ENCODE data around the gene MRPL2. TPM values are rescaled to one million over a fixed set of nuclear protein-coding genes. Genes with fewer than 3 reads are reported as not detected.
A peak's percentile ranks its signal among the peaks of the same experiment; 100 is the strongest.

Gene MRPL2
- total and polyA plus RNA-seq, 2 donors (not counting 1 experiment from before 2014, with no cell fraction given), result 45.6 to 52.8 TPM

GRCh38 chr6:43062818-43063217, 3.6 kb upstream of the MRPL2 start:
- Histone ChIP-seq H3K9me3 (ENCODE audit: control extremely low read depth in 1 of 3, control insufficient read depth in 2 of 3, insufficient read depth in 1 of 3, low read length in 2 of 3) (no peaks in the 10 kb centered on the region), H3K4me3 (ENCODE audit: control extremely low read depth in 1 of 5, extremely low read depth in 1 of 5, insufficient read depth in 1 of 5, low read depth in 2 of 5, low read length in 4 of 5) (no peak overlapping the region), H3K4me2 (replicated peaks; ENCODE audit: low read depth, low read length, poor library complexity, severe bottlenecking) (no peak overlapping the region), H3K27me3 (replicated peaks in 1 of 4; ENCODE audit: control extremely low read depth in 1 of 4, control insufficient read depth in 3 of 4, insufficient read depth in 4 of 4, low read length in 3 of 4) (no peaks in the 10 kb centered on the region), H3K27ac (ENCODE audit: low read length in 2 of 2) (no peak overlapping the region), H3K79me2 (ENCODE audit: control insufficient read depth, insufficient read depth, low read length) (peaks cover 30% of the 10 kb centered on the region), H4K20me1 (ENCODE audit: control insufficient read depth, insufficient read depth, low read length, poor library complexity, severe bottlenecking) (peaks cover 9% of the 10 kb centered on the region), H2AFZ (ENCODE audit: insufficient read depth, low read depth, low read length, poor library complexity, severe bottlenecking) (no peak overlapping the region), H3K36me3 (replicated peaks in 1 of 2; ENCODE audit: control extremely low read depth in 1 of 2, control insufficient read depth in 1 of 2, extremely low read depth in 1 of 2, insufficient read depth in 2 of 2, low read length in 1 of 2) (peaks cover 0 to 24% of the 10 kb centered on the region in 2 experiments), H3K4me1 (ENCODE audit: control insufficient read depth in 2 of 2, insufficient read depth in 2 of 2, low read length in 2 of 2) (peaks cover 16 to 22% of the 10 kb centered on the region in 2 donors), H3K9ac (ENCODE audit: low read length) (no peak overlapping the region)
- Mint-ChIP-seq H3K9me3 (ENCODE audit: insufficient read depth) (no peaks in the 10 kb centered on the region), H3K4me3 (no peak overlapping the region), H3K27ac (no peak overlapping the region), H3K4me1 (peaks cover 34% of the 10 kb centered on the region), H3K27me3 (no peaks in the 10 kb centered on the region)
- no peak for TF ChIP-seq EZH2 (IDR thresholded peaks at IDR 0.05; ENCODE audit: borderline replicate concordance, insufficient read depth, low read depth, low read length, poor library complexity, severe bottlenecking)
- TF ChIP-seq CTCF (IDR thresholded peaks at IDR 0.05), result no peak
- 92% methylated on average over 9 of the region's 12 CpGs for WGBS (ENCODE audit: insufficient coverage)
- ChIA-PET CTCF (no interaction called here), POLR2A (interaction anchor here (0.7 kb wide), 1 partner anchor 103 kb away, joined by 3 read pairs; no protein-coding TSS in a partner anchor)
- intact Hi-C loops (cut with micrococcal nuclease), result no loop called here
- no peak for ATAC-seq (ENCODE audit: low read depth)
- DNase-seq, result no peak

- Histone ChIP-seq H4K20me1 (ENCODE audit: control insufficient read depth, insufficient read depth, low read length, poor library complexity, severe bottlenecking) (peaks cover 11% of the 10 kb centered on the region), H2AFZ (ENCODE audit: insufficient read depth, low read depth, low read length, poor library complexity, severe bottlenecking) (no peak overlapping the region), H3K27ac (ENCODE audit: low read length in 2 of 2) (no peak overlapping the region), H3K4me3 (ENCODE audit: control extremely low read depth in 1 of 5, extremely low read depth in 1 of 5, insufficient read depth in 1 of 5, low read depth in 2 of 5, low read length in 4 of 5) (no peak overlapping the region), H3K36me3 (replicated peaks in 1 of 2; ENCODE audit: control extremely low read depth in 1 of 2, control insufficient read depth in 1 of 2, extremely low read depth in 1 of 2, insufficient read depth in 2 of 2, low read length in 1 of 2) (peaks cover 0 to 26% of the 10 kb centered on the region in 2 experiments), H3K27me3 (replicated peaks in 1 of 4; ENCODE audit: control extremely low read depth in 1 of 4, control insufficient read depth in 3 of 4, insufficient read depth in 4 of 4, low read length in 3 of 4) (no peaks in the 10 kb centered on the region), H3K9me3 (ENCODE audit: control extremely low read depth in 1 of 3, control insufficient read depth in 2 of 3, insufficient read depth in 1 of 3, low read length in 2 of 3) (no peaks in the 10 kb centered on the region), H3K4me1 (ENCODE audit: control insufficient read depth in 2 of 2, insufficient read depth in 2 of 2, low read length in 2 of 2) (peaks cover 16 to 22% of the 10 kb centered on the region in 2 donors), H3K9ac (ENCODE audit: low read length) (no peak overlapping the region), H3K79me2 (ENCODE audit: control insufficient read depth, insufficient read depth, low read length) (peaks cover 33% of the 10 kb centered on the region), H3K4me2 (replicated peaks; ENCODE audit: low read depth, low read length, poor library complexity, severe bottlenecking) (no peak overlapping the region)
- POLR2A ChIA-PET, result no interaction called here
- no peak for TF ChIP-seq CTCF (IDR thresholded peaks at IDR 0.05)
- no peak for TF ChIP-seq EZH2 (IDR thresholded peaks at IDR 0.05; ENCODE audit: borderline replicate concordance, insufficient read depth, low read depth, low read length, poor library complexity, severe bottlenecking)
- peaks cover 34% of the 10 kb centered on the region for H3K4me1 Mint-ChIP-seq
- CTCF ChIA-PET, result no interaction called here
- intact Hi-C loops (cut with micrococcal nuclease), result no loop called here
- H3K27me3 Mint-ChIP-seq, result no peaks in the 10 kb centered on the region
- ATAC-seq (ENCODE audit: low read depth), result no peak
- WGBS (ENCODE audit: insufficient coverage), result 92% methylated on average over 2 of the region's 2 CpGs
- no peak for DNase-seq
- no peaks in the 10 kb centered on the region for H3K9me3 Mint-ChIP-seq (ENCODE audit: insufficient read depth)
- no peak overlapping the region for H3K27ac Mint-ChIP-seq
- peak overlapping the region; percentile 24 for H3K4me3 Mint-ChIP-seq
Measured at GRCh38 chr6:43061861-43062260, 2.6 kb upstream of the MRPL2 start.

All from B cell (primary cell).